Activated T-helper 9 cell treated with anti-CD3 and anti-CD28 coated beads, Interleukin-2, amount 50 U/mL, for 16 hours (primary cell): ENCODE results near the gene NUP205.

Experiments used
- DNase-seq: peaks from one replicate; pipeline ENCODE4 v3.0.0-alpha.2; 2020; ENCODE audit warnings: low read depth

NUP205 gene

GRCh38 chr7:135557455-135558336, at the start of gene NUP205:
Gene NUP205, plus strand, starts transcription at chr7:135557917. Its CDS starts 28 bp downstream, at chr7:135557945.
- DNase-seq, result peak; percentile 59

- DNase-seq, result peak; percentile 3
Measured at GRCh38 chr7:135508883-135509588, 48.7 kb upstream of the NUP205 start.

- no peak for DNase-seq
Measured at GRCh38 chr7:135509589-135509838, 48.2 kb upstream of the NUP205 start.

- DNase-seq, result peak; percentile 97
Measured at GRCh38 chr7:135509839-135510591, 47.7 kb upstream of the NUP205 start, which contains the start of gene CNOT4. Gene CNOT4, minus strand, starts transcription at chr7:135510102. Its CDS starts 71,771 bp downstream, at chr7:135438331.

GRCh38 chr7:135510592-135511183, 47.0 kb upstream of the NUP205 start:
- DNase-seq, result no peak

- no peak for DNase-seq
Measured at GRCh38 chr7:135512135-135512887, 45.4 kb upstream of the NUP205 start.

- DNase-seq, result no peak
Measured at GRCh38 chr7:135514856-135515255, 42.9 kb upstream of the NUP205 start.

- DNase-seq, result no peak
Measured at GRCh38 chr7:135517060-135517459, 40.7 kb upstream of the NUP205 start.

GRCh38 chr7:135518748-135519147, 39.0 kb upstream of the NUP205 start:
- no peak for DNase-seq

GRCh38 chr7:135519233-135519688, 38.5 kb upstream of the NUP205 start:
- no peak for DNase-seq

- DNase-seq, result no peak
Measured at GRCh38 chr7:135519871-135520270, 37.8 kb upstream of the NUP205 start.

GRCh38 chr7:135522509-135522908, 35.2 kb upstream of the NUP205 start:
- DNase-seq, result no peak

GRCh38 chr7:135523146-135523545, 34.6 kb upstream of the NUP205 start:
- DNase-seq, result no peak

- no peak for DNase-seq
Measured at GRCh38 chr7:135525426-135525825, 32.3 kb upstream of the NUP205 start.

- DNase-seq, result no peak
Measured at GRCh38 chr7:135527025-135527424, 30.7 kb upstream of the NUP205 start.

- no peak for DNase-seq
Measured at GRCh38 chr7:135536150-135536549, 21.6 kb upstream of the NUP205 start.

- no peak for DNase-seq
Measured at GRCh38 chr7:135537453-135537852, 20.3 kb upstream of the NUP205 start.

- no peak for DNase-seq
Measured at GRCh38 chr7:135537905-135538304, 19.8 kb upstream of the NUP205 start.

- DNase-seq, result no peak
Measured at GRCh38 chr7:135538376-135538775, 19.3 kb upstream of the NUP205 start.

GRCh38 chr7:135539629-135540028, 18.1 kb upstream of the NUP205 start:
- no peak for DNase-seq

- no peak for DNase-seq
Measured at GRCh38 chr7:135541029-135541428, 16.7 kb upstream of the NUP205 start.
